ENCODE measurements around the gene AP3B1.

Gene AP3B1

DNA sequence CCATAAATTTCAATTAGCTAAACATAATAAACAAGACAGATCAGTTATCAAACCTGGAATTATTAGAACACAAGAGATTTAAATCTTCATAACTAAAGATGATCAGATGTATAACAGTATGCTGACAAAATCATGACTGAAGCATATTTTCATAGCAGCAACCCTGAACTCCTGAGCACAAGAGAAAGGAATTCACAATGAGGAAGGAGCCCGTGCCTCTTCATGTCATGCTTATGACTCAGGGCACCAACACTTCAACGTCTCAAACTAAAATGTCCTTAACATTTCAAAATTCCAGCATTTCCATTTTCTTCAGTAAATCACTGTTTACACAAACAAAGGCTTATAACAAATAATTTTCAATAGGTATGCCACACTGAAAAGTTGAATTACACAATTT is 6.7 kb downstream of the AP3B1 start:
- Histone ChIP-seq H3K9me3 (ENCODE audit: insufficient read depth, low read length, severe bottlenecking) (no peaks in the 10 kb centered on the region), H3K79me2 (ENCODE audit: insufficient read depth, low read length) (peaks cover 95% of the 10 kb centered on the region), H3K9ac (ENCODE audit: low read depth, low read length) (no peak overlapping the region), H4K20me1 (ENCODE audit: insufficient read depth, low read length) (peaks cover 17% of the 10 kb centered on the region; the same call in 1 of the 2 replicates), H3K4me2 (ENCODE audit: insufficient read depth, low read length) (no peak overlapping the region; the same call in 1 of the 2 replicates), H3K27me3 (ENCODE audit: insufficient read depth, low read length, poor library complexity) (no peaks in the 10 kb centered on the region), H3K4me3 (ENCODE audit: low read depth in 1 of 2, low read length in 2 of 2) (no peak overlapping the region), H2AFZ (ENCODE audit: low read depth, low read length) (no peak overlapping the region), H3K36me3 (ENCODE audit: insufficient read depth, low read length) (no peaks in the 10 kb centered on the region), H3K4me1 (ENCODE audit: insufficient read depth, low read length) (peaks cover 12% of the 10 kb centered on the region), H3K27ac (ENCODE audit: low read length) (no peak overlapping the region)
- no peak for ATAC-seq (ENCODE audit: insufficient read depth, low read depth)
- no peak for DNase-seq
- TF ChIP-seq EZH2 (IDR thresholded peaks at IDR 0.05; ENCODE audit: borderline replicate concordance, low read depth, low read length, severe bottlenecking) = no peak
- TF ChIP-seq, protein P1, sequence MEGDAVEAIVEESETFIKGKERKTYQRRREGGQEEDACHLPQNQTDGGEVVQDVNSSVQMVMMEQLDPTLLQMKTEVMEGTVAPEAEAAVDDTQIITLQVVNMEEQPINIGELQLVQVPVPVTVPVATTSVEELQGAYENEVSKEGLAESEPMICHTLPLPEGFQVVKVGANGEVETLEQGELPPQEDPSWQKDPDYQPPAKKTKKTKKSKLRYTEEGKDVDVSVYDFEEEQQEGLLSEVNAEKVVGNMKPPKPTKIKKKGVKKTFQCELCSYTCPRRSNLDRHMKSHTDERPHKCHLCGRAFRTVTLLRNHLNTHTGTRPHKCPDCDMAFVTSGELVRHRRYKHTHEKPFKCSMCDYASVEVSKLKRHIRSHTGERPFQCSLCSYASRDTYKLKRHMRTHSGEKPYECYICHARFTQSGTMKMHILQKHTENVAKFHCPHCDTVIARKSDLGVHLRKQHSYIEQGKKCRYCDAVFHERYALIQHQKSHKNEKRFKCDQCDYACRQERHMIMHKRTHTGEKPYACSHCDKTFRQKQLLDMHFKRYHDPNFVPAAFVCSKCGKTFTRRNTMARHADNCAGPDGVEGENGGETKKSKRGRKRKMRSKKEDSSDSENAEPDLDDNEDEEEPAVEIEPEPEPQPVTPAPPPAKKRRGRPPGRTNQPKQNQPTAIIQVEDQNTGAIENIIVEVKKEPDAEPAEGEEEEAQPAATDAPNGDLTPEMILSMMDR (IDR thresholded peaks at IDR 0.05; ENCODE audit: borderline replicate concordance, extremely low read depth, low read length, poor library complexity, severe bottlenecking) = no peak

DNA sequence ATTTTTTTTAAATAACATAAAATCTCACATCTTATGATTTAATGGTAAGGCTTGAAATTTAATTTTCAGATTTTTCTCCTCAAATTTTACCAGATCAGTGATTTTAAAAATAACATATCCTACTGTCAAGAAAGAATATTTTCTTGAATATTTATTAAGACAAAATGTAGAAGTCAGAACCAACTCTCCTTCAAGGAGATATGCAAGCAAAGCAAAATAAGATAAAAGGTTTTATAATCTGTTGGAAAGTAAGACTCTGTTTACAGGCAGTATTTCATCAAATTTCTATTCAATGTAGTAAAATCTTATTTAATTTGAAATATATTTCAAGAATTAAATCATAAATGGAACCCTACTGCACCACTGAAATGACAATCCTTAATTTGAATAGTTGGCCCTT is 7.3 kb downstream of the AP3B1 start:
- H3K4me3 ChIP-seq (ENCODE audit: low read depth in 1 of 2, low read length in 2 of 2) = no peak overlapping the region
- peaks cover 17% of the 10 kb centered on the region; the same call in 1 of the 2 replicates for H4K20me1 ChIP-seq (ENCODE audit: insufficient read depth, low read length)
- H3K4me1 ChIP-seq (ENCODE audit: insufficient read depth, low read length) = peaks cover 5% of the 10 kb centered on the region
- ATAC-seq (ENCODE audit: insufficient read depth, low read depth) (no peak), DNase-seq (no peak)
- no peaks in the 10 kb centered on the region for H3K36me3 ChIP-seq (ENCODE audit: insufficient read depth, low read length)
- peaks cover 94% of the 10 kb centered on the region for H3K79me2 ChIP-seq (ENCODE audit: insufficient read depth, low read length)
- H2AFZ ChIP-seq (ENCODE audit: low read depth, low read length) = no peak overlapping the region
- no peaks in the 10 kb centered on the region for H3K27me3 ChIP-seq (ENCODE audit: insufficient read depth, low read length, poor library complexity)
- no peak overlapping the region for H3K9ac ChIP-seq (ENCODE audit: low read depth, low read length)
- no peak overlapping the region for H3K27ac ChIP-seq (ENCODE audit: low read length)
- H3K4me2 ChIP-seq (ENCODE audit: insufficient read depth, low read length) = no peak overlapping the region
- no peaks in the 10 kb centered on the region for H3K9me3 ChIP-seq (ENCODE audit: insufficient read depth, low read length, severe bottlenecking)
- TF ChIP-seq, protein P1 (IDR thresholded peaks at IDR 0.05; ENCODE audit: borderline replicate concordance, extremely low read depth, low read length, poor library complexity, severe bottlenecking) = no peak
- TF ChIP-seq EZH2 (IDR thresholded peaks at IDR 0.05; ENCODE audit: borderline replicate concordance, low read depth, low read length, severe bottlenecking) = no peak

DNA sequence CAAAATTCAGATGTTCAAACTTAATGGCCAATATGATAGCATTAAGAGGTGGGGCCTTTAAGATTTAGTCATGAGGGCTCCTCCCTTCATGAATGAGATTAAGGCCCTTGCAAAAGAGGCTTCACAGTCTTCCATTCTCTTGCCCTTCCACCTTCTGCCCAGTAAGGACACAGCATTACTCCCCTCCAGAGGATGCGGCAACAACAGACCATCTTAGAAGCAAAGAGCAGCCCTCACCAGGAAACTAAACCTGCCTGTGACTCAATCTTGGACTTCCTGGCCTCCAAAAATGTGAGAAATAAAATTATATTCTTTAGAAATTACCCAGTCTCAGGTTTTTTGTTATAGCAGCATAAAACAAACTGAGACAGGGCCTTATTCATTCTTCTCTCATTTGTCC is 8.2 kb downstream of the AP3B1 start:
- no peaks in the 10 kb centered on the region for H3K9me3 ChIP-seq (ENCODE audit: insufficient read depth, low read length, severe bottlenecking)
- H3K79me2 ChIP-seq (ENCODE audit: insufficient read depth, low read length) = peaks cover 93% of the 10 kb centered on the region
- TF ChIP-seq, protein P1 (IDR thresholded peaks at IDR 0.05; ENCODE audit: borderline replicate concordance, extremely low read depth, low read length, poor library complexity, severe bottlenecking) = no peak
- TF ChIP-seq EZH2 (IDR thresholded peaks at IDR 0.05; ENCODE audit: borderline replicate concordance, low read depth, low read length, severe bottlenecking) = no peak
- peaks cover 20% of the 10 kb centered on the region; the same call in 1 of the 2 replicates for H4K20me1 ChIP-seq (ENCODE audit: insufficient read depth, low read length)
- peaks cover 3% of the 10 kb centered on the region; the same call in 1 of the 2 replicates for H3K4me1 ChIP-seq (ENCODE audit: insufficient read depth, low read length)
- no peak overlapping the region for H3K4me3 ChIP-seq (ENCODE audit: low read depth in 1 of 2, low read length in 2 of 2)
- no peak overlapping the region for H2AFZ ChIP-seq (ENCODE audit: low read depth, low read length)
- no peak overlapping the region for H3K27ac ChIP-seq (ENCODE audit: low read length)
- no peak for DNase-seq
- no peaks in the 10 kb centered on the region for H3K27me3 ChIP-seq (ENCODE audit: insufficient read depth, low read length, poor library complexity)
- no peak overlapping the region for H3K9ac ChIP-seq (ENCODE audit: low read depth, low read length)
- H3K36me3 ChIP-seq (ENCODE audit: insufficient read depth, low read length) = no peaks in the 10 kb centered on the region; the same call in 1 of the 2 replicates
- no peak for ATAC-seq (ENCODE audit: insufficient read depth, low read depth)
- H3K4me2 ChIP-seq (ENCODE audit: insufficient read depth, low read length) = no peak overlapping the region
